Esophagus muscularis mucosa (tissue), 4 donors: ENCODE measurements around the gene LPCAT1. TPM values are rescaled to one million over a fixed set of nuclear protein-coding genes. Genes with fewer than 3 reads are reported as not detected.

Source experiments
- DNase-seq: peaks from one replicate; pipeline ENCODE4 v3.0.0-alpha.2; 2017; ENCODE audit errors: extremely low spot score
- H3K27ac ChIP-seq, 4 donors: fragments of 200-600 bp; sonication (generic); replicated peaks in 1 of 4; 1 replicate in 3 of 4; 2 replicates in 1 of 4; pipeline ENCODE4 v1.5.1; 2016 to 2019; ENCODE audit warnings: mild to moderate bottlenecking in 1 of 4
- H3K27me3 ChIP-seq, 4 donors: fragments of 200-600 bp; sonication (generic); one replicate each; pipeline versions ENCODE4 v1.5.1 to v1.6.0; 2016 to 2019
- H3K36me3 ChIP-seq, 4 donors: fragments of 200-600 bp; sonication (generic); one replicate each; pipeline ENCODE4 v1.5.1; 2016 to 2019
- H3K4me1 ChIP-seq, 4 donors: fragments of 200-600 bp; sonication (generic); one replicate each; pipeline ENCODE4 v1.5.1; 2016 to 2019
- H3K4me3 ChIP-seq, 4 donors: fragments of 200-600 bp; sonication (generic); 1 replicate in 2 of 4; 2 replicates in 2 of 4; pipeline ENCODE4 v1.5.1; 2016 to 2019; ENCODE audit warnings: mild to moderate bottlenecking in 4 of 4, moderate library complexity in 1 of 4
- H3K9me3 ChIP-seq, 4 donors: fragments of 200-600 bp; sonication (generic); 1 replicate in 3 of 4; 2 replicates in 1 of 4; pipeline ENCODE4 v1.5.1; 2016 to 2019
- EP300 ChIP-seq: sonication (generic); formaldehyde crosslinking; IDR thresholded peaks from one replicate; pipeline ENCODE4 v1.6.1; 2017; ENCODE audit warnings: antibody characterized with exemption
- POLR2A ChIP-seq: fragments of 450-650 bp; IDR thresholded peaks from one replicate; pipeline ENCODE4 v1.6.1; 2017; ENCODE audit warnings: antibody characterized with exemption, moderate library complexity, mild to moderate bottlenecking, low read depth
- POLR2AphosphoS5 ChIP-seq, 2 donors: sonication (generic); formaldehyde crosslinking; IDR thresholded peaks; one replicate each; pipeline ENCODE4 v1.6.1; 2017; ENCODE audit warnings: antibody characterized with exemption in 2 of 2
- WGBS: methylation state at CpG from one replicate; pipeline ENCODE4 v1.1.5; 2018; 5-methylcytosine and 5-hydroxymethylcytosine counted together
- intact Hi-C: fragments of 100-400 bp; cut with DNase I; formaldehyde crosslinking; loops from one replicate; pipeline ENCODE4 v1.15.1; 2023
- total RNA-seq, 4 donors: library from RNA; depleted of rRNA; stranded (reverse); fragments of >200 nt; gene quantifications; one replicate each; pipeline versions ENCODE4 v1.1.0 to v1.2.1, GENCODE V29; 2016
- TF ChIP-seq, protein P1 (sequence below), 3 experiments: fragments of 200-600 bp in 2 of 3; fragments of 450-650 bp in 1 of 3; sonication (generic) in 2 of 3; IDR thresholded peaks; one replicate each; pipeline ENCODE4 v1.5.1; 2017 to 2019; ENCODE audit warnings: antibody characterized with exemption in 3 of 3, mild to moderate bottlenecking in 2 of 3, moderate library complexity in 1 of 3

LPCAT1 gene
- total RNA-seq, 4 donors from 2014 or later = 22.5 to 51.7 (median 35.0) TPM

DNA sequence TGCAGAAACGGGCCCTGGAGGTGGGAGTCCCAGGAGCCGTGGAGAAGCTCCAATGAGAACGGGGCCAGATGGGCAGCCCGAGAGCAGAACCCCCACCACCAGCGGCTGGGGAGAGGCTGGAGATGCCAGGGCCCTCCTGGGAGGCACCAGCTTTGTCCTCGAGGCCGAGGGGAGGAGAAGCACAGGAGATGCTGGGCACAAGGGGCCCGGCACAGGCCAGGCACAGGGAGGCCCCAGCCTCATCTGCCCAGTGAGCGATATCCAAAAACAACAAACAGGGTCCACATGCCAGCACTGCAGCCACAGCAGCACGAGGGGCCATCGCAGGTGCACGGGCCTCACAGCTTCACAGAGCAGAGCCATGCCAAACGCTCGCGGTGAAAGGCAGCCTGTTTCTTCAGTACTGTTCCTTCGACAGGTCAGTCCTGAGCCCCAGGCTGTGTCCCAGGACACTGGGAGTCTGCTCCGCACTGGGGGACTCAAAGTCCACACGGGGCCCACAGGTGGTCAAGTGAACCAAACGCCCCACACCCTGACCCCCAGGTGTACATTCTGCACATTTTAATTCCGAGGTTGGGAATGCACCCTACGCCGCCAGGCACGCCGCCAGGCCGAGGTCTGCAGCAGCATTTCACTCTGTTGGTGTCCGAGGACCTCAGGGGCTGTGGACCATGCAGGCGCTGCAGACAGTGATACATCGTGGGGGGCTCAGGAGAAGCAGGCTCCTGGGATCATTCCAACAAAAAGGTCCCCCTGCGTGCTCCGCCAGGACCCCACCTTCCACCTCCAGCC is 9.5 kb downstream of the LPCAT1 start:
- WGBS = 85% methylated on average over 25 of the region's 30 CpGs
- Histone ChIP-seq H3K27me3 (no peaks in the 10 kb centered on the region), H3K4me1 (peaks cover 0 to 17% (median 13%) of the 10 kb centered on the region in 4 donors), H3K27ac (no peak overlapping the region), H3K36me3 (peaks cover 5 to 66% (median 46%) of the 10 kb centered on the region in 4 donors), H3K9me3 (no peaks in the 10 kb centered on the region), H3K4me3 (no peak overlapping the region)
- TF ChIP-seq POLR2AphosphoS5 (IDR thresholded peaks at IDR 0.05) (no peak), EP300 (no peak), POLR2A (no peak)
- TF ChIP-seq, protein P1, sequence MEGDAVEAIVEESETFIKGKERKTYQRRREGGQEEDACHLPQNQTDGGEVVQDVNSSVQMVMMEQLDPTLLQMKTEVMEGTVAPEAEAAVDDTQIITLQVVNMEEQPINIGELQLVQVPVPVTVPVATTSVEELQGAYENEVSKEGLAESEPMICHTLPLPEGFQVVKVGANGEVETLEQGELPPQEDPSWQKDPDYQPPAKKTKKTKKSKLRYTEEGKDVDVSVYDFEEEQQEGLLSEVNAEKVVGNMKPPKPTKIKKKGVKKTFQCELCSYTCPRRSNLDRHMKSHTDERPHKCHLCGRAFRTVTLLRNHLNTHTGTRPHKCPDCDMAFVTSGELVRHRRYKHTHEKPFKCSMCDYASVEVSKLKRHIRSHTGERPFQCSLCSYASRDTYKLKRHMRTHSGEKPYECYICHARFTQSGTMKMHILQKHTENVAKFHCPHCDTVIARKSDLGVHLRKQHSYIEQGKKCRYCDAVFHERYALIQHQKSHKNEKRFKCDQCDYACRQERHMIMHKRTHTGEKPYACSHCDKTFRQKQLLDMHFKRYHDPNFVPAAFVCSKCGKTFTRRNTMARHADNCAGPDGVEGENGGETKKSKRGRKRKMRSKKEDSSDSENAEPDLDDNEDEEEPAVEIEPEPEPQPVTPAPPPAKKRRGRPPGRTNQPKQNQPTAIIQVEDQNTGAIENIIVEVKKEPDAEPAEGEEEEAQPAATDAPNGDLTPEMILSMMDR (IDR thresholded peaks at IDR 0.05) = no peak
- DNase-seq = no peak
- intact Hi-C loops = no loop called here

- peaks cover 5 to 63% (median 42%) of the 10 kb centered on the region in 4 donors for H3K36me3 ChIP-seq
- H3K27ac ChIP-seq = no peak overlapping the region
- no peak for DNase-seq
- H3K4me3 ChIP-seq = no peak overlapping the region
- TF ChIP-seq POLR2A (no peak), EP300 (no peak), POLR2AphosphoS5 (IDR thresholded peaks at IDR 0.05) (no peak)
- TF ChIP-seq, protein P1 (IDR thresholded peaks at IDR 0.05) = no peak
- intact Hi-C loops = no loop called here
- H3K27me3 ChIP-seq = no peaks in the 10 kb centered on the region
- WGBS = 82% methylated on average over 26 of the region's 26 CpGs
- H3K4me1 ChIP-seq = peaks cover 0 to 20% (median 16%) of the 10 kb centered on the region in 4 donors
- no peaks in the 10 kb centered on the region for H3K9me3 ChIP-seq
Observed at GRCh38 chr5:1513326-1514026, 10.3 kb downstream of the LPCAT1 start.

DNA sequence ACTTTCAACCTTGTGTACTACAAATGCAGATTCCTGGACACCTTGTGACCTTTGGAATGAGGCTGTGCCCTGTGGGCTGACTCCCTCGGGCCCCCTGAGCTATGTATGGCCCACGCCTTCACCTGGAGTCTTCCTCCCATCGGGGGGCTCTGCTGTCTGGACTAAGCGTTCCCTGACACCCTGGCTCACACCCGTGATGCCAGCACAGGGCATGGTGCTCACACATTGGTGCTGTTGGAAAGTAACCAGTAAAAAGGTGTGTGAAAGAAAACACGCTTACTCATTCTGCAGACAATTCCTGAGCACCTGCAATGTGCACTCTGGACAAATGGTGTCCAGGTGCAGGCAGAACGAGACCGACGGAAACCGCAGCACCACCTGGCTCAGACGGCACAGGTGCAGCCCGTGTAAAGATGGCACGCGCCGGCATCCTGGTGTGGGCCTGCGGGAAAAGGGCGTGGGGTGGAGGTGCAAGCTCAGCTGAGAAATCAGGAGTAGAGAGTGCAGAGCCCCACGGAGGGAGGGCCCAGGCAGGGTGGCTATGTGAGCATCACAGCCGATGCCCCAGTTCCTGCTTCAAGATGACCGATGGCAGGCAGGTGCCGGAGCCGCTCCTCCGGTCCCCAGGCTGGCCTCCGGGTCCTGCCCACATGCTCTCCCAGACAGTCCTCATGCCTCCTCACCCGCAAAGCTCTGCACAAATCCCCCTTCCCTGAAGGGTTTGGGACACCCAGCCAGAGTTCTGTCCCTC is 11.0 kb downstream of the LPCAT1 start:
- intact Hi-C loops = no loop called here
- 94% methylated on average over 21 of the region's 25 CpGs for WGBS
- no peak overlapping the region for H3K4me3 ChIP-seq
- peaks cover 5 to 63% (median 43%) of the 10 kb centered on the region in 4 donors for H3K36me3 ChIP-seq
- peaks cover 0 to 26% (median 16%) of the 10 kb centered on the region in 4 donors for H3K4me1 ChIP-seq
- H3K27ac ChIP-seq = no peak overlapping the region
- no peaks in the 10 kb centered on the region for H3K9me3 ChIP-seq
- TF ChIP-seq POLR2A = no peak
- no peak for TF ChIP-seq EP300
- TF ChIP-seq, protein P1 (IDR thresholded peaks at IDR 0.05) = no peak
- no peak for TF ChIP-seq POLR2AphosphoS5 (IDR thresholded peaks at IDR 0.05)
- DNase-seq = no peak
- no peaks in the 10 kb centered on the region for H3K27me3 ChIP-seq

DNA sequence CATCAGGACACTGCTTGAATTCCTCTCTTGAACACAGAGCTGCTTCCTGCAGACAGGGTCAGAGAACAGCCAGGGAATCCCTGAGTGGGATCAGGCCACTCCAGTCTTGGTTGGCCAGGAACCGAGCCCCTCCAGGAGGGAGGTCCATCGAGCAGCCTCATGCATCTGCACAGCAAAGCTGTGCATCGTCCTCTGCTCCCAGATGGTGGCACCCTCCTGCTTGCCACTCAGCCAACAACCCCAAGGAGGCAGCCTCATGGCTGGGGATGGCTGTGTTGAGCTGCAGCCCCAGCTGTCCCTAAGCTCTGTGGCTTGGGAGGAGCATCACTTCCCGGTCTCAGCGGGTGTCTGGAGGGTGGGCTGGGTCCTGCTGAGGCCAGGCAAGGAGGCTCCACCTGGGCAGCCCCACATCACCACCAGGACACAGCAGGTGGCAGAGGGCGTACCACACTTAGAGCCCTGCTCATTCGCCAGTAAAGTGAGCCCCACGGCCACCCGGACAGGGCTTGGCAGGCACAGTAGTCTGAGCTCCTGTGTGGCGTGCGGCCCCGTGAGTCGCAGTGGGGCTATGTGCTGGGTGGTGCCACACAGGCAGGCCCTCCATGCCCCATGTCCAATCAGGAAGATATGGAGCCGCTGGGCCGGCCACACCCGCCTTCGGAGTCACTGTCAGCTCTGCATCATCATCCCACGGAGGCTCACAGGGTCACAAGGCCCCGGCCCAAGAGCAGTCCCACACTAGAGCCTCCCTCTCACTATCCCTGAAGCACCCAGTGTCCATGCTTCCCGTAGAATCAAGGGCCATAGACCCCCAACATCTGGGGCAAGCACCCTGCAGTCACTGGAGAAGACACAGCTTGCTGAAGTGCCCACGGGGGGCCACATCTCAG is 11.9 kb downstream of the LPCAT1 start:
- no peak overlapping the region for H3K27ac ChIP-seq
- WGBS = 89% methylated on average over 18 of the region's 21 CpGs
- DNase-seq = no peak
- intact Hi-C loops = no loop called here
- no peaks in the 10 kb centered on the region for H3K27me3 ChIP-seq
- H3K9me3 ChIP-seq = no peaks in the 10 kb centered on the region
- H3K36me3 ChIP-seq = peaks cover 5 to 63% (median 40%) of the 10 kb centered on the region in 4 donors
- no peak overlapping the region for H3K4me3 ChIP-seq
- H3K4me1 ChIP-seq = peaks cover 0 to 26% (median 11%) of the 10 kb centered on the region in 4 donors
- TF ChIP-seq EP300 (no peak), POLR2AphosphoS5 (IDR thresholded peaks at IDR 0.05) (no peak), POLR2A (no peak)
- TF ChIP-seq, protein P1 (IDR thresholded peaks at IDR 0.05) = no peak
